Activated CD4-positive, alpha-beta memory T cell treated with anti-CD3 and anti-CD28 coated beads, Interleukin-2, amount 10 ng/mL, durations not matched to agents 7 days and 5 days (primary cell): ENCODE results near the gene ASTN2. TPM values are rescaled to one million over a fixed set of nuclear protein-coding genes. Genes with fewer than 3 reads are reported as not detected.
"Not testable (repeated sequence)": the region's sequence is repeated elsewhere in the genome, so short reads cannot be mapped to it uniquely, and the experiment has no call there.

Source experiments
- CTCF ChIA-PET: fragments of 350-600 bp; sonication (Branson Sonifier 250); formaldehyde crosslinking; loops from one replicate; lab custom pipeline; 2021; ENCODE audit warnings: antibody characterized with exemption, inconsistent platforms; lab: Charles Lee
- POLR2A ChIA-PET: fragments of 350-600 bp; sonication (Branson Sonifier 250); formaldehyde crosslinking; loops from one replicate; lab custom pipeline; 2021; ENCODE audit warnings: antibody characterized with exemption; lab: Charles Lee
- DNase-seq: peaks from one replicate; pipeline ENCODE4 v3.0.0-alpha.2; 2020
- H3K27ac Mint-ChIP-seq: one replicate; pipeline ENCODE4 v1.8.0; 2021; ENCODE audit warnings: mild to moderate bottlenecking, mixed read lengths
- H3K27me3 Mint-ChIP-seq: one replicate; pipeline ENCODE4 v1.8.0; 2021; ENCODE audit warnings: mixed read lengths
- H3K36me3 Mint-ChIP-seq: one replicate; pipeline ENCODE4 v1.8.0; 2021; ENCODE audit warnings: low read depth, mixed read lengths
- H3K4me1 Mint-ChIP-seq: one replicate; pipeline ENCODE4 v1.8.0; 2021; ENCODE audit warnings: mixed read lengths
- H3K4me3 Mint-ChIP-seq: one replicate; pipeline ENCODE4 v1.8.0; 2021; ENCODE audit warnings: mild to moderate bottlenecking, mixed read lengths
- H3K9me3 Mint-ChIP-seq: one replicate; pipeline ENCODE4 v1.8.0; 2021; ENCODE audit warnings: mixed read lengths
- total RNA-seq, 2 experiments: library from RNA; stranded (reverse); gene quantifications; one replicate each; pipeline ENCODE4 v1.2.3, GENCODE V29; 2021

Gene ASTN2
- total RNA-seq, 2 experiments from 2014 or later, result 2.5 to 3.0 TPM

DNA sequence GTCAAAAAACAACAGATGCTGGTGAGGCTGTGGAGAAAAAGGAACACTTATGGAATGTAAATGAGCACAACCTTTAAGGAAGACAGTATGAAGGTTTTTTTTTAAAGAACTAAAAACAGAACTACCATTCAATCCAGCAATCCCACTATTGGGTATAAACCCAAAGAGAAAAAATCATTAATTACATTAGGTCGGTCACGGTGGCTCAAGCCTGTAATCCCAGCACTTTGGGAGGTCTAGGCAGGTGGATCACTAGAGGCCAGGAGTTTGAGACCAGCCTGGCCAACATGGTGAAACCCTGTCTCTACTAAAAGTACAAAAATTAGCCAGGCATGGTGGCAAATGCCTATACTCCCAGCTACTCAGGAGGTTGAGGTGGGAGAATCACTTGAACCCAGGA, 584.5 kb downstream of the ASTN2 start:
- CTCF ChIA-PET, H3K27me3 Mint-ChIP-seq, H3K27ac Mint-ChIP-seq, H3K4me1 Mint-ChIP-seq, H3K9me3 Mint-ChIP-seq, POLR2A ChIA-PET, H3K4me3 Mint-ChIP-seq, H3K36me3 Mint-ChIP-seq, DNase-seq: not testable (repeated sequence)

DNA sequence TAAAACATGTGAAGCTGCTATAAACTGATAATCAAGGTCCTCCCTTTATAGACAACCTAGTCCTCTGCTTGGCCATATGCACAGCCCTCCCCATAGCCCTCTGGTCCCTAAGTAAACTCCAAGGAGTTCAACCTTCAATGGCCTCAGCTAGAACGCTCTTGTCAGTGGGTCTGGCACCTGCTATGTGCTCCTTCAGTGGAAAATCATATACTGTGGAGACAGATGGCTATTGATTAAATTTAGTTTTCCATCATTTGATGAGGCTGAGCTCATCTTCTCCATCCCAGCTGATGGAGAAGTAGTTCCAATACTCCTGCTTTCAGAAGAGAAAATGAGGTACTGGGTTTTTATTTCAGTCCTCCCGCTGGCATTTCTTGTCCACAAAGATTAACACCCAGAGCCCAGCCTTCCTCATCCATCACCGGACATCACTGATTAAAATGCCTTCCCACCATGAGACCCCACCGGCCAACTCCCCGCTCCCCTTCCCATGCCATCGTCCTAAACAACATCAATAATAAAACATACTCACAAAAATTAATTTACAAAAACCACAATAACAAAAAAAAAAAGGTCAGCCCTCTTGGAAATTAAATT, 593.1 kb downstream of the ASTN2 start:
- CTCF ChIA-PET, result no interaction called here
- no peak overlapping the region for H3K4me3 Mint-ChIP-seq
- no peaks in the 10 kb centered on the region for H3K27me3 Mint-ChIP-seq
- H3K36me3 Mint-ChIP-seq, result no peaks in the 10 kb centered on the region
- no peak for DNase-seq
- POLR2A ChIA-PET, result no interaction called here
- no peaks in the 10 kb centered on the region for H3K9me3 Mint-ChIP-seq
- H3K4me1 Mint-ChIP-seq, result no peaks in the 10 kb centered on the region
- H3K27ac Mint-ChIP-seq, result no peak overlapping the region

DNA sequence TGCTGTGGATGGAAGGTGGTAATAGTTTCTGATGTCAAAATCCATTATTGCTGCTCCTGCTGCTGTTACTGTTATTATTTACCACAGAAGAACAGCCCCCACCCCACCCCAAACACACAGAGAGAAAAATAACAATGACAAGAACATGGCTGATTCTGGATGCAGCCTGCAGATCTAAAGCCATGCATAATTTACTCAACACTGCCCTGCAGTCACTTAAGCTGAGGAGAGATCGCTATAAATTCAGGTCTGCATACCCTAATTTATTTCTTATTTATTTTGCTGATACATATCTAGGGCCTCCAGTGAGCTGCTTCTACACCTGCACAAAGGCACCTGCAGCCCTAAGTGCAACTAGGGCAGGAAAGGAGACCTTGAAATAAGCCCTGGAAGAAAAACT, 595.7 kb downstream of the ASTN2 start:
- H3K9me3 Mint-ChIP-seq, result no peaks in the 10 kb centered on the region
- no peaks in the 10 kb centered on the region for H3K4me1 Mint-ChIP-seq
- H3K27me3 Mint-ChIP-seq, result no peaks in the 10 kb centered on the region
- POLR2A ChIA-PET, result no interaction called here
- CTCF ChIA-PET, result no interaction called here
- H3K36me3 Mint-ChIP-seq, result no peaks in the 10 kb centered on the region
- no peak overlapping the region for H3K27ac Mint-ChIP-seq
- H3K4me3 Mint-ChIP-seq, result no peak overlapping the region
- no peak for DNase-seq

DNA sequence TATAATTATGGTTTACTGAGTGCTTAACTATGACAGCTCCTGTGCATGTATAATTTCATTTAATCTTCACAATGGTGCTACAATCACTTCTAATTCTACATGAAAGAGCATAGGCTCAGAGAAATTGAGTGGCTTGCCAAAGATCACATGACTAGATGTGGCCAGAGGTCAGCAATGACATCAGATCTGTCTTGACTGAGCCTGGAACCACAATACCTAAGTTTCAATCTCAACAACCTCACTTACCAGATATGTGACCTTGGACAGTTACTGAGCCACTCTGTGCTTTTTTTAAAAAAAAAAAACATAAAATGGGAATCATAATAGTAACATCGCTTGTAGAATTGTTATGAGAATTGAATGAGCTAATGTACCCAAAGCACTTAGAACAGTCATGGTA, 597.1 kb downstream of the ASTN2 start:
- CTCF ChIA-PET, result no interaction called here
- Mint-ChIP-seq H3K27ac (no peak overlapping the region), H3K4me1 (no peaks in the 10 kb centered on the region), H3K4me3 (no peak overlapping the region), H3K9me3 (no peaks in the 10 kb centered on the region), H3K27me3 (no peaks in the 10 kb centered on the region), H3K36me3 (no peaks in the 10 kb centered on the region)
- DNase-seq, result no peak
- POLR2A ChIA-PET, result no interaction called here

DNA sequence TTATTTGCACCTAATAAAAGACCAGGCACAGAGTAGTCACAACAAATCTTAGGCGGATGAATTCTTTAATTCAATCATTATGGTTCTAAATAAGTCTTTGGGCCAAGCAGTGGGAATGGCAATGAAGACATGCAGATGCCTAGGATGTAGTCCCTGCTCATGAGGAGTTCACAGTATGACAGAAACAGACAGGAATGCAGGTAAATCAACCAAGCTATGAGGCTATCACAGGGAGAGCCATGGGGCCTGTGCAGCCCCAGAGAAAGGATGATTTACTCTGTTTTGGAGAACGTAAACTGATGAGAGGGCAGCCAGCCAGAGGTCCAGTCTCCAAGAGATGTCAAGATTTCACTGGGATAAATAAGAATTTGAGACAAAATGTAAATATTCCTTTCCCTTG, 598.4 kb downstream of the ASTN2 start:
- H3K4me3 Mint-ChIP-seq, result no peak overlapping the region
- H3K27me3 Mint-ChIP-seq, result no peaks in the 10 kb centered on the region
- DNase-seq, result no peak
- ChIA-PET CTCF (no interaction called here), POLR2A (no interaction called here)
- no peak overlapping the region for H3K27ac Mint-ChIP-seq
- H3K9me3 Mint-ChIP-seq, result no peaks in the 10 kb centered on the region
- no peaks in the 10 kb centered on the region for H3K36me3 Mint-ChIP-seq
- no peaks in the 10 kb centered on the region for H3K4me1 Mint-ChIP-seq

DNA sequence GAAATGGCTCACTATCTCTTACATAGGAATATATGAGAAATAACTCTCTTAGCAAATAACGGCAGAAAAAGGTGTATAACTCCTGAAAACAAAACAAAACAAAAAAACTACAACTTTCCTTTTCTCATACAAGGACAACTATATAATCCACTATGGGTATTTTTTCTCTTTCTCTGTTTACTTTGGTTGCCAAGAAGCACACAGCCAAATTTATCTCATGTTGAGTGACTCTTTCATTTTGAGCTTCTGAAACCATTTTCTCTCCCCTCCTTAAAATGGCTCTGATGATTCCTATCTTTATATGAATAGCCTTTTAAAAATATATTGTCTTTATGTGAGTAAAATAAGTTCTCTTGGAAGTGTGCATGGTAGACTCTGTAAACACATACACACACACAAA, 599.0 kb downstream of the ASTN2 start:
- Mint-ChIP-seq H3K4me3 (no peak overlapping the region), H3K27ac (no peak overlapping the region), H3K27me3 (no peaks in the 10 kb centered on the region), H3K9me3 (no peaks in the 10 kb centered on the region), H3K36me3 (no peaks in the 10 kb centered on the region), H3K4me1 (no peaks in the 10 kb centered on the region)
- no peak for DNase-seq
- ChIA-PET POLR2A (no interaction called here), CTCF (no interaction called here)

DNA sequence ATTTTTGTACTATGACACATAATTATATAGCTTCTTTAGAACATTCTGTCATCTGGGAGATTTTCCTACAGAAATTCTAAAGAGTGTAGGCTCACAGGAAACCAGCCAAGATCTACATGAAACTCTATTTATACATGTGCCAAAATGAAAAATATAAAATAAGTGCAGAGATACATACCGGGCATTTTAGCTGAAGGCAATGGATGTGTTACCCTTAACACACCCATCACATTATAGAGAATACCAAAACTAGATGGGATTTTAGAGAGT, 601.9 kb downstream of the ASTN2 start:
- Mint-ChIP-seq H3K4me3 (no peak overlapping the region), H3K27ac (no peak overlapping the region), H3K27me3 (no peaks in the 10 kb centered on the region), H3K9me3 (no peaks in the 10 kb centered on the region), H3K36me3 (no peaks in the 10 kb centered on the region), H3K4me1 (no peaks in the 10 kb centered on the region)
- ChIA-PET POLR2A (no interaction called here), CTCF (no interaction called here)
- DNase-seq, result no peak

DNA sequence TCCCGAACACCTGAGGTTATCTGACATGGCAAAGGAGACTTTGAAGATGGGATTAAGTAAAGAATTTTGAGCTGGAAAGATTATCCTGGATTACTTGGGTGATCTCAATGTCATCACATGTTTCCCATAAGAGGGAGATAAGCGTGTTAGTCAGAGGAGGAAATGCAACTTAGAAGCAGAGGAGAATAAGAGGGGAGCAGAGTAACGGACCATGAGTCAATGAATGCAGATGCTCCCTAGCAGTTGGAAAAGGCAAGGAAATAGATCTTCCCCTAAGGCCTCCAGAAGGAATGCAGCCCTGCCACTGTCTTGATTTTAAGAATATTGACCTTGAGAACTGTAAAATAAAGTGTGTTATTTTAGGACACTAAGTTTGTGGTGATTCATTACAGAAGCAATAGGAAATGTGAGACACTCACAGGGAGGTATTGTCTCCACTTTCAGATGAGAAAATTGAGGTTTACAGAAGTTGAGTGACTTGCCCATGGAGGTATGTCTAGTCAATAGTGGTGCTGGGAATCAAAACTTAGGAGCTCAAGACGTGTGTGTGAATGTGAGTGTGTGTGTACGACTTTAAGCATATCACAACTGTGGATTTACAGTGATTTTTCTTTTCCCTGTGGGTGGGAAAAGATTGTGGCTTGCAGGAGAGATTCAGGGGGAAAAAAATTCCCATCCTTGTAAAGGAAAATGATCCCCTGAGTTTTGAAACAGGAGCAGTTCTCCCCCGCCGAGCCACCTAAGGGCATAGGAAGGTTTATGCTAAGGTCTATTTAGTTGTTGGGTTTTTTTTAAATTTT, 602.4 kb downstream of the ASTN2 start:
- Mint-ChIP-seq H3K27me3 (no peaks in the 10 kb centered on the region), H3K4me3 (no peak overlapping the region), H3K4me1 (no peaks in the 10 kb centered on the region), H3K36me3 (no peaks in the 10 kb centered on the region), H3K9me3 (no peaks in the 10 kb centered on the region), H3K27ac (no peak overlapping the region)
- no peak for DNase-seq
- ChIA-PET POLR2A (no interaction called here), CTCF (no interaction called here)

DNA sequence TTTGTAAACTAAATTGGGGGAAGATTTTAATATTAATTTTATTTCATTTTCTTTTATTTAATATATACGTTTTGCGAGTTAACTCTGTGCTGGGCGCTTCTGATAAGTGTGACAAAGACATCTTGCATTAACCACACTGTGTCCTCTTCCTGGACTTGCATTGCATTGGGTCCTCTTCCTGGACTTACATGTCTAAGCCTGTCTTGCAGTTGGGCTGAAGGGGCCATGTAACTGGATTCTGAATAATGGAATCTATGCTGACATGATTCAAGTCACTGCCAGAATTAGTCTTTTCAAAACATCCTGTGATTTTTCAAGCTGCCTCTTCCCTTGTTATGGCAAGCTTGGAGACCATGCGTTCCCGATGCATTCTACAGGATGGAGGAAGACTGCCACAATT, 605.2 kb downstream of the ASTN2 start:
- no peak for DNase-seq
- Mint-ChIP-seq H3K4me1 (no peaks in the 10 kb centered on the region), H3K4me3 (no peak overlapping the region), H3K36me3 (no peaks in the 10 kb centered on the region), H3K27ac (no peak overlapping the region), H3K27me3 (no peaks in the 10 kb centered on the region), H3K9me3 (no peaks in the 10 kb centered on the region)
- CTCF ChIA-PET, result no interaction called here
- POLR2A ChIA-PET, result no interaction called here

DNA sequence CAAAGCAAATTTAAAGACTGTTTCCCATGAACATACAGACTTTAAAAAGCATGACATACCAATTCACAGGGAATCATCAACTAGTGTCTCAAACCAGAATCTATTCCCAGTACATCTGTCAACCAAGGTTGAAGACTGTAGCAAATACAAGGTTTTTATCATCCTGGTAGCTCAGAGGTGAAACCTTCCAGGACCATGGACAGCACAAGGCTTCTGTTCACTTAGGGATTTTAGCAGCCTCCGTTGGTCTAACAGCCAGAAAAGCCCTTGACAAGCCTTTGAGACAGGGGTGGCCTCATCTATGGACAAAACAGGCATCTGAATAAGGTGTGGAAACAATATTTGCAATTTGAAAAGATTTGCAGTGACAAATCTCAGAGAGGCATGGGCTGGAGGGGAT, 608.8 kb downstream of the ASTN2 start:
- no peaks in the 10 kb centered on the region for H3K4me1 Mint-ChIP-seq
- H3K27me3 Mint-ChIP-seq, result no peaks in the 10 kb centered on the region
- H3K9me3 Mint-ChIP-seq, result no peaks in the 10 kb centered on the region
- H3K27ac Mint-ChIP-seq, result no peak overlapping the region
- POLR2A ChIA-PET, result no interaction called here
- no peak for DNase-seq
- CTCF ChIA-PET, result interaction anchor here (0.5 kb wide), 1 partner anchor 119 kb away, joined by 3 read pairs; the partner anchor contains the start of gene TRIM32
- no peaks in the 10 kb centered on the region for H3K36me3 Mint-ChIP-seq
- no peak overlapping the region for H3K4me3 Mint-ChIP-seq

DNA sequence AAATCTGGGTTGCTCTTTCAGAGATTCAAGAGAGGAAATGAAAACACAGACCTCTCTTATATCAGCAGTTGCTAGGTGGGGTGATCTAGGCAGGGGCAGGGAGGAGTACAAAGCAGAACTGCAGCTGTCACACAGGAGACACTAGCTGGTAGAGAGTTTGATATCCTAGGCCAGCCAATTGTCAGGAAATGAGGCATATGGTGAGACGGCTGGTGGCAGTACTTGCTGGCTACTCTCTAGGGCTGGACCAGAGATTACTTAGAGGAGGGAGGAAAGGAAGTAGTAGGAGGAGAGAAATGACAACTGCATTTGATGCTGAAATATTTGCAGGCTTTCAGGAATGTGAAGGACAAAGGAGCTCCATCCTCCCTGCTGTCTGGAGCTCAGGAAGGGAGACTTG, 614.0 kb downstream of the ASTN2 start:
- H3K4me3 Mint-ChIP-seq, result no peak overlapping the region
- ChIA-PET CTCF (no interaction called here), POLR2A (no interaction called here)
- no peak overlapping the region for H3K27ac Mint-ChIP-seq
- no peaks in the 10 kb centered on the region for H3K36me3 Mint-ChIP-seq
- DNase-seq, result no peak
- H3K4me1 Mint-ChIP-seq, result no peaks in the 10 kb centered on the region
- H3K27me3 Mint-ChIP-seq, result no peaks in the 10 kb centered on the region
- no peaks in the 10 kb centered on the region for H3K9me3 Mint-ChIP-seq

DNA sequence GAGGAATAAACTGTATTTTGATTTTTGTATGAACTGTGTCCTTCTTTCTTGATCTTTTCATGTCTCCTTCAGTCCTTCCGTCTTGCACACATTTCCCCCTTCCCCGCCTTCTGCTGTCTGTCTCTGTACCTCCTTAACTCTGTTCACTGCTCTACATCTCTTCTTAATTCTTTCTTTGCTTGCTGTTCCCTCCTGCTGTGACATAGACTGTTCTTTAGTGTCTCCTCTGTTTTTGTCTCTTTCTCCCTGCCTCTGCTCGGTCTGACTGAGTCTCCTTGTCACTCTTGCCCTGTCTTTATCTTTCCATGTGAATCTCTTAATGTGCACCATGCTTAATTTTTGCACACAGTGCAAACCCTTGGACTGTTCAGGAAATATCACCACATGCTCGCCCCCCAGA, 614.8 kb downstream of the ASTN2 start:
- no peaks in the 10 kb centered on the region for H3K27me3 Mint-ChIP-seq
- no peaks in the 10 kb centered on the region for H3K9me3 Mint-ChIP-seq
- no peak overlapping the region for H3K27ac Mint-ChIP-seq
- no peaks in the 10 kb centered on the region for H3K4me1 Mint-ChIP-seq
- no peak overlapping the region for H3K4me3 Mint-ChIP-seq
- no peaks in the 10 kb centered on the region for H3K36me3 Mint-ChIP-seq
- ChIA-PET CTCF (no interaction called here), POLR2A (no interaction called here)
- DNase-seq, result no peak

DNA sequence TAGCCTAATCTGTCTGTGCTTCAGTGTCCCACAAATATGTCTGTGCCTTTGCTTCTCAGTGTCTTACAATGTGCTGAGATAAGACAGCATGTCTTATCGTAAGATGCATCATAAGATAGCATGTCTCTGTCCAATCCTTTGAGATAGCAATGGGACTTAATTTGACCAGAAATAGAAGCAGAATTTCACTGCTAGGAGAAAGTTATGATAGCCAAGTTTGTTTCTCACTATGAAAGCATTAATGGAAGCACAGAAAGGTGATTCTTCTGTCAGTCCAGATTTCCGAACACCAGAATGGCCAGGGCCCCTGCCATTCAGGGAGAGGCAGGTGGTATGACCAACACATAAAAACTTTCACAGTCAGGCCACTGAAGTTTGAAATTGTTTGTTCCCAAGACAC, 616.3 kb downstream of the ASTN2 start:
- Mint-ChIP-seq H3K9me3 (no peaks in the 10 kb centered on the region), H3K36me3 (no peaks in the 10 kb centered on the region), H3K27me3 (no peaks in the 10 kb centered on the region), H3K4me3 (no peak overlapping the region), H3K4me1 (no peaks in the 10 kb centered on the region), H3K27ac (no peak overlapping the region)
- ChIA-PET POLR2A (no interaction called here), CTCF (no interaction called here)
- no peak for DNase-seq

DNA sequence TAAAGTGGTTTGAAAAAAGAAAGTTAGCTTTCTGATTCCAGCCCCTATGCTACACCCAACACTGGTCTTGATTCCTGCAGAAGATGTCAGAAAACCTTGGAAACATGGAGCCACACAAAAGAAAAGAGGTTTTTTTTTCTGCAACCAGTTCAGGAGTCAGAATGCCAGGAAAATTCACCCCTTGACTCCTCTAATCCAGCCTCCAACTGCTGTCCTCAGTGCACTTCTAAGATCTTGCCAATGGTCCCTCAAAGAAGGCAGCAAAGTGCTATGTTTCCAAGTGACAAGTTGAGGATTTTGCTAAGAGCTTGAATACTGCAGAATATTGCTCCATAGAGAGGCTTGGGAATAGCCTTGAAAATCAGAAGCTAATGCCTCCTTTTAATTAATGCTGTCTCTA, 617.6 kb downstream of the ASTN2 start:
- ChIA-PET POLR2A (no interaction called here), CTCF (no interaction called here)
- no peak for DNase-seq
- no peak overlapping the region for H3K4me3 Mint-ChIP-seq
- H3K36me3 Mint-ChIP-seq, result no peaks in the 10 kb centered on the region
- no peaks in the 10 kb centered on the region for H3K9me3 Mint-ChIP-seq
- H3K27me3 Mint-ChIP-seq, result no peaks in the 10 kb centered on the region
- H3K27ac Mint-ChIP-seq, result no peak overlapping the region
- no peaks in the 10 kb centered on the region for H3K4me1 Mint-ChIP-seq
